Left colon (tissue), 2 donors: ENCODE measurements around the gene RRP1B. TPM values are rescaled to one million over a fixed set of nuclear protein-coding genes. Genes with fewer than 3 reads are reported as not detected.
A peak's percentile ranks its signal among the peaks of the same experiment; 100 is the strongest.
"Not testable (repeated sequence)": the region's sequence is repeated elsewhere in the genome, so short reads cannot be mapped to it uniquely, and the experiment has no call there.

Experiments used
- ATAC-seq: fragments of 200-7000 bp; cut with Tn5 transposase; one replicate; pipeline ENCODE4 v1.9.1; 2020; ENCODE audit warnings: mild to moderate bottlenecking, moderate library complexity
- DNase-seq, 2 donors: peaks; one replicate each; pipeline ENCODE4 v3.0.0-alpha.2; 2020
- intact Hi-C, 2 donors: fragments of 100-400 bp; cut with DNase I in 1 of 2; cut with micrococcal nuclease in 1 of 2; formaldehyde crosslinking; loops; one replicate each; pipeline versions ENCODE4 v1.11.2 to v1.14.0; 2022; cut with DNase I, micrococcal nuclease
- total RNA-seq, 2 donors: library from RNA; stranded (reverse); fragmentation: NEBNext Ultra II Directional; extraction: Animal tissue kit (Norgen Biotek cat#: 25700); gene quantifications; one replicate each; pipeline ENCODE4 v1.2.1, GENCODE V29; 2021
- donor health status: DM: no; HTN: no; CAD: no.
- donor health status: DM: yes; HTN: yes; CAD: no.

The RRP1B gene
- total RNA-seq, 2 donors from 2014 or later = 11.4 to 16.2 TPM

- intact Hi-C loops = no loop called here
- no peak for DNase-seq
- ATAC-seq = no peak
These were observed 21.7 kb upstream of the RRP1B start for GRCh38 chr21:43637530-43638158.

DNA sequence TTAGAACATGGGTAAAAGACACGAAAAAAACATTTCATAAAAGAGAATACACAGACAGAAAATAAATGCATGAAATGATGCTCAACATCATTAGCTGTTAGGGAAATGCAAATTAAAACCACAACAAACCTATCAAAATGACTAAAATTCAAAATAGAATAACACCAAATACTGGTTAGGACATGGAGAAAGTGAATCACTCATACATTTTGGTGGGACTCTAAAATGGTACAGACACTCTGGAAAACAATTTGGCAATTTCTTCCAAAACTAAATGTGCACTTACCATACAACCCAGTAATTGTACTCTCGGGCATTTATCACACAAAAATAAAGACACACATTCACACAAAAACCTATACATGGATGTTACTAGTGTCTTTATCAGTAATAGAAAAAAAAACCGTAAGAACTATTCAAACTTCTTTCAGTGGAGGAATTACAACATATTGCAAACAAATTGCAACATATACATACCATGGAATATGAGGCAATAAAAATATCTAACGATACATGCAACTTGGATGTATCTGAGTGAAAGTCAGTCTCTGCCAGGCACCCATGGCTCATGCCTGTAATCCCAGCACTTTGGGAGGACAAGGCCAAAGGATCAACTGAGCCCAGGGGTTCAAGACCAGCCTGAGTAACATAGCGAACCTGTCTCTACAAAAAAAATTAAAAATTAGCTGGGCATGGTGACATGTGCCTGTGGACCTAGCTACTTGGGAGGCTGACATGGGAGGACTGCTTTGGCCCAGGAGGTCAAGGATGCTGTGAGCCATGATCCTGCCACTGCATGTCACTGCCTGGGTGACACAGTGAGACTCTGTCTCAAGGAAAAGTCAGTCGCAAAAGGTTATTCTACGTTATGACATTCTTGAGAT, 19.6 kb upstream of the RRP1B start:
- intact Hi-C loops = no loop called here
- ATAC-seq = peak; percentile 58
- DNase-seq = no peak

DNA sequence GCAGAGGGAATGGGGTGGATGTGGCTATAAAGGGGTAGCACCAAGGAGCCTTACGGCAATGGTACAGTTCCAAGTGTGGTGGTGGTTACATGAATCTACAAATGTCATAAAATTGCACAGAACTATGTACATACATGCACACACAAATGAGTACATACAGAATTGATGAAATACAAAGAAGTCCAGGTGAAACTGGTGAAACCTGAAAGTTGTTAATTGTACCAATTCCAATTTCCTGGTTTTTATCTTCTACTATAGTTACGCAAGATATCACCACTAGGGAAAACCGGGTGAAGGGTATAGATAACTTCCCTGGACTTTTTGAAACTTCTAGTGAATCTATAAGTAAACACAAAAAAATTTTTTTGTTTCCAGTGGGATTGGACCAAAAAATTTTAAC, 19.0 kb upstream of the RRP1B start:
- DNase-seq (no peak), ATAC-seq (peak; percentile 63)
- intact Hi-C loops = no loop called here

GRCh38 chr21:43643193-43643592, 16.2 kb upstream of the RRP1B start:
- no peak for ATAC-seq
- DNase-seq = no peak
- intact Hi-C loops = no loop called here

- no peak for ATAC-seq
- intact Hi-C loops = no loop called here
- DNase-seq = no peak
These were observed 15.3 kb upstream of the RRP1B start for GRCh38 chr21:43644071-43644470.

DNA sequence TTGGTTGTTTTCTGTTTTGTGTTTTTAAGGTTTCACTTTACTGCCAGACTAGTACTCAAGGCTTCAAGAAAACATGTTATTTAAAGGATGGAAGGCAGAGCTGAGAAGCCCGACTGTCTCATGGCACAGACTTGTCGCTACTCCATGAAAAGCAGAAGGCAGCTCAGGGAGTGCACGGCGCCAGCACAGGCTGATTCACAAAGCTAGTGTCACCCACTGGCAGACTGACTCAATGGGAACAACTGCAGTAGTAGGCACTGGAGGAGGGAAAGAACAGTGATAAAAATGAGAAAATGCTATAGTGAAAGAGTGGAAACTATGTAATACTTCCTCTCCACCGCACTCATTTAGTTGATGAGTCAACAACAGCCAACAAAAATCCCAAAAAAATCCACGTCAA, 14.8 kb upstream of the RRP1B start:
- ATAC-seq = no peak
- DNase-seq = no peak
- intact Hi-C loops = no loop called here

DNA sequence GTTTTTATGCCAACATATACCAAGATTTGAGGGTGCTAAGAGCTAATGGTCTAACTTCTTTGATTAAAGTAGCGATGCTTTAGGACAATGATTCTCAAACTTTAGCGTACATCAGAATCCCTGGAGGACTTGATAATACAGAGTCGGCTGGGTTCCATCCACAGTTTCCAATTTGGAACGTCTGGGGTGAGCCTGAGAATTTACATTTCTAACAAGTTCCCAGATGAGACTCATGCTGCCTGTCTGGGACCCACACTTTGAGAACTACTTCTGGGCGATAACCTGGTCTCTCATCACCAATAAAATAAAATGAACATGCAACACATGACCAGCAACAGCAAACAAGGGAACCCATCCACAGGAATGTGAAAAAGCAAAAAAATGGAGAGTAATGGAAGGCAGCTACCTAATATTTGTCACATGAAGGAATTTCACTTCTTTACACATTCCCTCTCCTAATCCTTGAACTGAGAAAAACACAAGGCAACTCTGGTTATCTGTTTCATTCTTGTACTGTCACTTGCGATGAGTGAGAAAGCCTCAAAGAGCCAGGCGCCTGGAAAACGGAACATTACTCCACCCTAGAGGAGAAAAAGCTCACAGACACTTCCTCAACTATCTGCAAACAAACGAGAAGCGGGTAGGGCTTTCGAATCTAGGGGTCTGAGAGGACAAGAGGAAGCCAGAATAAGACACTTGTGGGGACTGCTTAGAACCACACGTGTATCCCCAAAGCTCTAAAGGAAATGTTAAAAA, 14.0 kb upstream of the RRP1B start:
- intact Hi-C loops = no loop called here
- peak; percentile 56 to 67 for DNase-seq
- ATAC-seq = peak; percentile 82

- DNase-seq = no peak
- intact Hi-C loops = no loop called here
- ATAC-seq = no peak
These were observed 13.4 kb upstream of the RRP1B start for GRCh38 chr21:43645976-43646375.

DNA sequence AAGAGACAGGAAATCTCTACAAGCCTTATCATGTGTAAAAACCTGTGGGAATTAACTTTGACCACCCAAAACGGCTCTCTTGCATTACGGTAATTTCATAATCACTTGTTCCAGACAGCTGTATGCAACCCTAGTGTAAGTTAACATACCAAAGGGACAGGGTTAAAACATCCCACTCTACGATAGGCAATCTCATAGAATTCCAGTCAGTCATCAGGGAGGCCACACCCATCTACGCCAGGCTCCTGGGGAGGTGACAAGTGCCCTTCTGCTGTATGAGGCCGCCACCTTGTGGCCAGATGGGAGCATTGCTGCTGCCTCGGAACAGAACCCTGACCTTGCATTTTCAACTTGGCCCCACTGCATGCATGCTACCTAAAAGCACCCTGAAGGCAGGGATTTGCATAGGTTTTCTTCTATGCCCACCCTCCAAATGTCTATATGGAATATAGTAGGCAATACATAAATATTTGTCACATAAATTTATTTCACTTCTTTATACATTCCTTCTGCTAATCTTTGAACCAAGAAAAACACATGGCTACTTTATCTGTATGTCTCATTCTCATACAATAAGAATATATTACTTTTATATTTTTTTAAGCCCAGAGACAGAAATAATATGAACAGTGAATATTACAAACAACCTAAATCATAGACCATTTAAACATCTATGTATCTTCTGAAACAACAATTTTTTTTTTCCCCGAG, 12.7 kb upstream of the RRP1B start:
- ATAC-seq = peak; percentile 96
- peak; percentile 91 to 92 for DNase-seq
- intact Hi-C loops = no loop called here

DNA sequence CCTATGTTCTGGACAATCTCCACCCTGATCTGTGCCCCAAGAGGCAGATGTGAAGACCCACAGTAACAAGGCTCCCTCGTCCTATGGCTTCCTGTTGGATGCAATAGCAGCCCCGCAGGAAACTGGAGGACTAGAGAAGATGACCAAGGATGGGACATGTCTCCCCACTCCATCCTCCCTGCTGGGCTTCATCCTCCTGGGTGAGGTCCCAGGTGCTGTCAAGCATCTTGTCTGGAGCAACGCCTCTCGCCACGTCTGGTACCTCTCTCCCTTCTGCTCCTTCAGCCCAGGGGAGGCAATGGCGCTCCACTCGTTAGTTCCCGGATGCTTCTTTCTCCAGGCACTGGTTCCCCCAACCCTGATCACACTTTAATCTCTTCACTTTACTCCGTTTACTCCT, 11.2 kb upstream of the RRP1B start:
- intact Hi-C loops = no loop called here
- DNase-seq = no peak
- ATAC-seq = no peak

GRCh38 chr21:43651926-43652325, 7.4 kb upstream of the RRP1B start:
- intact Hi-C loops, DNase-seq, ATAC-seq: not testable (repeated sequence)

DNA sequence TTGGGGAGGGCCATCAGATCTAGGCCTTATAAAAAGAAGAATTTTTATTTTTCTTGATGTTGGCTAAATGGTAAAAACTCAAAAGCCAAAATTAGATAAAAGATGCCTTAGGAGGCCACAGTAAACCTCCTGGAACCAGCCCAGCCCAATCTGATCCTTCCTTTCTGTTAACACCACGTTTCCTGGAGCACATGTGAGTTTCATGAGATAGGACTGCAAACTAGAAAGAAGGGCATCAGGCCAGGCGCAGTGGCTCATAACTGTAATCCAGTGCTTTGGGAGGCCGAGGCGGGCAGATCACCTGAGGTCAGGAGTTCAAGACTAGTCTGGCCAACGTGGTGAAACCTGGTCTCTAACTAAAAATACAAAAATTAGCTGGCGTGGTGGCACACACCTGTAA, 6.7 kb upstream of the RRP1B start:
- DNase-seq = no peak
- no peak for ATAC-seq
- intact Hi-C loops = no loop called here

DNA sequence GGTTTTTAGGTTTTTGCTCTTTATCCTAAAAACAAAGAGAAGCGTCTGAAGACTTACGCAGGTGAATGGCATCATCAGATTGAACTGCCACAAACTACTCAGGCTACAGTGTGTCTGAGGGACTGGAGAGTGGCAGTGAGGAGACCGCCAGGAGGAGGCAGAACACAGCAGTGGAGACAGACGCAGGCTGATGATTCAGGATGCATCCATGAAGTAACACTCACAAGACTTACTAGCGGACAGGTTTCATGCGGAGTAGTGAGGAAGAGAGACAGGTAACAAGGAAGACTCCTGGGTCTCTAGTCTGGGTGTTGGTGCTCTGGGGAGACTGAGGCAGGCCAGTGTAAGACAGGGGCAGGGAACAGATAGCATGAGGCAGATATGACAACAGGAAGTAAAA, 5.7 kb upstream of the RRP1B start:
- ATAC-seq (no peak), DNase-seq (no peak)
- intact Hi-C loops = no loop called here

GRCh38 chr21:43654806-43655489, 4.4 kb upstream of the RRP1B start:
- no peak for ATAC-seq
- DNase-seq = no peak
- intact Hi-C loops = no loop called here

DNA sequence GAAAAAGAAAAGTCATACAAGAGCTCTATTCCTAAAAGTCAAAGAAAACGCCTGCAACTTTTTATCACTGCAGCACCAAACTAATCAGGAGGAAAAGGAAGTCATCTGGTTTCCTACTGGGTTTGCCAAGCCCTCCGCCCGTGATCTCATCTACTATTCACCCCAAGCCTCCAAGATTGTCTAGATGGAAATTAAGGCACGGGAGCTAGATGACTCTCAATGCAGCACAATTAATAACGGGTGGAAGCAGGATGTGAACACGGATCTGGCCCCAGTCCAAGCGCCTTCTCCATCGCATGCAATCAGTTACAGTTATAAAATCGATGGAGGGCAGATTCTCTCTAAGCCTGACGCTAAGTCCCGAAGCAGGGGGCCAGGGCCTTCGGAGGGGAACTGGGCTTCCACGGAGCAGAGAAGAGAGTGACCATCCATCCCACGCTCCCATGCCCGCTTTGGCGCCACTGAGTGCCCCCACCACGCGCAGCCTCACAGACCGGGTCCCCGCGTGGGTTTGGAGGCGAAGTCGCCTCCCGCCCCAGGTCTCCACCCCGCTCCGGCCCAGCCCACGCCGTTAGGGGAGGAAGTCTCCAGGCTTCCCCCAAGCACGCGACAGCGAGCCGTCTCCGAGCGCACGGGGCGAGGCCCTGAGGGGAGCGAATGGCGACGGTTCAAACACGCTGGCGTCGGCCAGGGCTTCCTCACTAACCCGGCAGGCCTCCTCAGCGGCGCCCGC, 1.8 kb upstream of the RRP1B start:
- ATAC-seq (no peak), DNase-seq (no peak)
- intact Hi-C loops = no loop called here

DNA sequence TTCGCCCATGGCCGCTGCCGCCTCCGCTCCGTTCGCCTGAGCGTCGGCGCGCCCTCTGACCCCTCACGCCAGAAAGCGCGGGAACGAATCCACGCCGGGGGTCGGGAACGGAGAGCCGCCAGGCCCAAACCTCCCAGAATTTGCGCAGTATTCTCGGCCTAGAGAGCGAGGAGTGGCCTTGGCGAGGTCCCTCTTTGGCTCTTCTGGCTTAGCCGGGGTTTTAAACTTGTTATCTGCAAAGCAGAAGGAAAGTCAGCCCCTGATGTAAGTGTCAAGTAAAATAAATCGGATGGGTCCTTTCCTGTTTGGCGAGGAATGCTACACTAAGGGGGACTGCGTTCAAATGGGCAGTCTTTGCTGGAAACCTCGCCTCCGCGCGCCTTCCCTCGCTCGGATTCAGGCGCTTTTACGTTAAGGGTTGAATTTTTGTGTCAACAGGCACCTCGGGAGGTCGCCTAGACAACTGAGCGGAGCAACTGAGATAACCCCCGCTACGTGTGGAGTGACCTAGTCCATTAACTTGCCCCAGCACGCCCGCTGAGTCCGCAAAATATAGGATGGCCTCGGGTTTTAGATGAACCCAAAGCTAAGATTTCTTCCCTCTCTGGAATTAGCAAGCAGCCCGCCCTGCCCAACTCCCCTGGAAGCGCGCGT, 1.1 kb upstream of the RRP1B start:
- ATAC-seq = no peak
- intact Hi-C loops = no loop called here
- no peak for DNase-seq

DNA sequence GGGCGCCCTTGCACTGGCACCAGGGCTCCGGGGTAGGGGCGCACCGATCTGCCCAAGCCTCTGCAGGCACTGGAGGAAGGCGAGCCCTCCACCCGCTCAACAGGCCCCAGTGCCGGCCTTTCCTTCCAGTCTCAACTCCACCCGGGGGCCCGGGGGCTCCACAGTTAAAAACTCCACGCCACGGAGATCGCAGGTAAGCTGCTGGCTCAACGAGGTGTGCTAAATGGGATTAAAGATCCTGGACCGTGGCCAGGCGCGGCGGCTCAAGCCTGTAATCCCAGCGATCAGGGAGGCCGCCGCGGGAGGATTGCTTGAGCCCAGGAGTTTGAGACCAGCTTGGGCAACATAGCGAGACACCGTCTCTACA, 608 bp upstream of the RRP1B start:
- intact Hi-C loops = no loop called here
- ATAC-seq (no peak), DNase-seq (peak in 1 of 2 donors; percentile 33)

- ATAC-seq (no peak), DNase-seq (no peak)
- intact Hi-C loops = loop anchor here in 1 of 2 donors (10.0 kb wide), 1 partner anchor 73 kb away; no protein-coding TSS in a partner anchor
These were observed 2.9 kb downstream of the RRP1B start for GRCh38 chr21:43662286-43662685.
